GM18868 (cell line): ENCODE data around the gene RDH5.
"Not testable (repeated sequence)": the region's sequence is repeated elsewhere in the genome, so short reads cannot be mapped to it uniquely, and the experiment has no call there.

Experiments
- ATAC-seq: cut with Tn5 transposase; IDR thresholded peaks from one replicate; pipeline ENCODE4 v1.9.1; 2021; ENCODE audit warnings: mild to moderate bottlenecking, moderate library complexity; ENCODE audit not compliant: unreplicated experiment

RDH5 gene

DNA sequence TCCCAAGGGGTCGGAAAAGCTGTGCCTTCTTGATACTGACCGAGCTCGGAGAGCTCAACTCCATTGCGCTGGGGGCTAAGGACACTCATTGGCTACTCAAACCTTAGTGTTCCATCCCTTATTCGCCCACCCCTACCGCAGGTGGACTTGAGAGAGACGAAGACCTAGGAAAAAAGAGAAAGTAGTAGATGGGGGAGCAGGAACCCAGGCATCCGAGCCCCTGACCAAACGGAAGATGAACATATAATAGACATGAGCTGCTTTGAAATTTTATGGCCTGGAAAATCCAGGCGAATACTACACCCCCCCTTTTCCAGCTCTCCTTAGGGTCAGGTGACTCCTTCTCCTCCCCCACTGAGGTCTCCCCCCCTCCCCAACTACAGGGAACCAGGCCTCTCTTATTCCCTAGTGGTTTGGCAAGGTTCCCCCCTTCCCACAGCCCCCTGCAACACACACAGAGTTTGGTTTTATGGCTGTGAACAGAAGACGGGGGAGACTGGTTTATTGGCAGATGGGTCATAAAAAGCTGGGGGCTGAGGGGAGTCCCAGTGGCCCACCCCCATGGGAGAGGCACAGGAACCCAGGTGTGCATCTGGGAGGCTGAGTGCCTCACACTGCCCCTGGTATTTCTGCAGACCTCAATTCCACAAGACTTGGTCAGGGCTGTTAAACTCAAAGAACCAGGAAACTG is 24.3 kb downstream of the RDH5 start:
- ATAC-seq = no peak

DNA sequence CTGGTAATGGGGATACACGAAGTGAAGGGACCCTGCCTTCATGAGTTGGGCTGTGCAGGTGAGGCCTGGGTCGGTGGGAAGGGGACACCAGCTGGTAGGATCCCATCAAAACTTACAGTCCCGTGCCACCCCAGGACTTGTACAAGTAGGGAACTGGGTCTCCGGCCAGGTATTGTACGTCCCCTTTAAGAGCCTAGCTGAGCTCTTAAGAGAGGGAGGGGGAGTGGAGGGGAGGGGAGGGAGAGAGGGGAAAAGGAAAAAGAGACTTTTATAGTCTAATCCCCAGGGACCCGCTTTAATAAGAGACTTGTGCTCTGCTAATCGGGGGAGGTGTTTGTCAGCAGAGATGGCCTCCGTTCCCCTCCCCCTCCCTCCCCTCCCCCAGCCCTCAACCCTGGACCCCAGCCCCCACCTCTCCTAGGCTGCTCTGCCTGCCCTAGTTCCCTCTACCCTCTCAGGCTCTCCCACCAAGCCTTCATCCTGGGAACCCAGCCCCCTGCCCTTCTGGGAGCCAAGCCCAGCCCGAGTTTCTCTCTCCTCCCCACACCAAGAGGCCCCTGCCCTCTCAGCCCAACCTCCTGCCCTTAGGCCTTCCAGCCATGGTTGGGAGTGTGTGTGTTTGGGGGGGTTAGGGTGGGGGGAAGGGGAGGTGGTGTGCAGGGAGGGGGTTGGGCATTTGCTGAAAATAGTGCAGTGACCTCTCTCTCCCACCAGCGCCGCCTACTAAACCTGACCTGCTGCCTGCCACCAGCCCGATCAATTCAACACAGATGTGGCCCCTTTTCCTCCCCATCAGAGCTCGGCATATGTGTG is 25.4 kb downstream of the RDH5 start:
- ATAC-seq = no peak

DNA sequence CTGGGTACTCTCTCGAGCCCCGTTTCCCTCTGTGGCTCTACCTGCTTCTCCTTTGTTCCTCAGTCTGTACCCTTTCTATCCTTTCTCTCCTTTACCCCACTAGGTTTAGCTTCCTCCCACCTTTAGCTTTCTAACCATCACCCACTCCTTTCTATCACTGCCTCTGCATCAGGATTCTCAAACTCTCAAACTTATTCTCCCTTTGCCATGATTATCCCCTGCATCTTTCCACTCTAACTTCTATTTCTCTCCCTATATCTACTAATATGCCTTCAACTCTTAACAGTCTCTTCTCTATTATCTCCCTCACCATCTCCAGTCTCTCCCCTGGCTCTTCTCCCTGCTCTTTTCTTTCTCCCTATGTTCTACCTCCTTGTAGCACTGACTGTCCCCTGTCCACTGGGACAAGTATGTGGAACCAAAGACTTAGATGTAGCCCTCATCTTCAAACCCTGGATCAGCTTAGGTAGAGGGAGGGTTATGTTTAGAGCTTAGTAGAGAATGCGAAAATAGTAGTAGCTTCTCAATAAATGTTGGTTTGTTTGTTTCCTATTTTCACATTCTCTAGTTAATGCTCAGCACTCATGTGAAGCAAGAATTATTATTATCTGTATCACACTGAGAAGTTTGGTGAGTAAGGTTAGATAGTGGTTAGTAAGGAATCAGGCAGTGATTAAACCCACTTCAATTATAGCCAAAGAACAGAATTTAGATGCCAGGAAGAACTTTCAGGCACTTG is 26.1 kb downstream of the RDH5 start:
- ATAC-seq = no peak

DNA sequence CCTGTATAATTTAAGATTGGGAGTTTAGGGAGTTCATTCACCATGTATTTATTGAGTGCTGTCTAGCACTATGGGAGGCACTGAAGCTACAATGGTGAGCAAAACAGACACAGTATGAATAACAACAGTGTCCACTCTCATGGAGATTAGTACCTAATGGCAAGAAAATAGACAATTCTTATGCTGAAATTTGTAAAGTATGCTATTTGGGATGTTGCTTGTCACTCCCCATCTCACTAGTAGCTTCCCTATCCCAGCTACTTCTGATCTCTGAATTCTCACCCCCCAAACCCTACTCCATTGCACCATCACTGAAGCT is 26.7 kb downstream of the RDH5 start:
- ATAC-seq = no peak

DNA sequence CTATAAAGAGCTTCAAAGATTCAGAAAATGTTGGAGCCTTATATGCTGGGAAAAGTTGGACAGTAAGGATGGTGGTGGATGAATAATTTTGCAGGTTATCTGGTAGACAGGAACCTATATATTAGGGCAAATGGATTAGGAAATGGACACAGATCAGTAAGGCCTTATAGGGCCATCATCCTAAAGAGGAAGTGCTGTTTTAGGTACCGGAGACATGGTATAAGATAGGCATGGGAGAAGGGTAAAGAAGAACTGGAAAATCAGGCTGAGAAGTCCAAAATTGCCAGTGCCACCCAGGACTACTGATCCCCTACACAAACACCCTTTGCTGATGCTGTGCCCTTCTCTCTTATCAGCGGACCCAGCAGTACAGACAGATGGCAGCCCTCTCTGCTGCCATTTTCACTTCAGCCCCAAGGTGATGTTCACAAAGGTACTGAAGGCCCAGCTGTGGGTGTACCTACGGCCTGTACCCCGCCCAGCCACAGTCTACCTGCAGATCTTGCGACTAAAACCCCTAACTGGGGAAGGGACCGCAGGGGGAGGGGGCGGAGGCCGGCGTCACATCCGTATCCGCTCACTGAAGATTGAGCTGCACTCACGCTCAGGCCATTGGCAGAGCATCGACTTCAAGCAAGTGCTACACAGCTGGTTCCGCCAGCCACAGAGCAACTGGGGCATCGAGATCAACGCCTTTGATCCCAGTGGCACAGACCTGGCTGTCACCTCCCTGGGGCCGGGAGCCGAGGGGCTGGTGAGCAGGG is 28.2 kb downstream of the RDH5 start:
- no peak for ATAC-seq

DNA sequence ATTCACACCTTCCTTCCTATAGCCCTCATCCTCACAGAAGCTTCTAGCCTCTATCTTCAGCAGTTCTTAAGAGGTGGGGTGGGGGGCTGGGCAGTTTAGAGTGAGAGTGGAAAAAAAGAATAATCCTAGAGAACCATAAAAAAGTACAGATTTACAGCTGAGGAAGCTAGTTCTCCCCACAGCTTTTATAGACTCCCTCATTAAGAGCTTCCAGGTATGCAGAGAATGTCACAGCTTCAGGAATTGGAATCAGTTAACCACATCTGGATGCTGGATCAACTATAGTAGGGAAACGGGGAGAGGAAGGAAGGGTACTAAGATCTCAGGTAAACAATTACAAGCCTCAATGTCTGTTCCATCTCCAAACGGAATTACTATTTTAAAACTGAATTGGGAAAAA is 35.1 kb downstream of the RDH5 start:
- no peak for ATAC-seq

DNA sequence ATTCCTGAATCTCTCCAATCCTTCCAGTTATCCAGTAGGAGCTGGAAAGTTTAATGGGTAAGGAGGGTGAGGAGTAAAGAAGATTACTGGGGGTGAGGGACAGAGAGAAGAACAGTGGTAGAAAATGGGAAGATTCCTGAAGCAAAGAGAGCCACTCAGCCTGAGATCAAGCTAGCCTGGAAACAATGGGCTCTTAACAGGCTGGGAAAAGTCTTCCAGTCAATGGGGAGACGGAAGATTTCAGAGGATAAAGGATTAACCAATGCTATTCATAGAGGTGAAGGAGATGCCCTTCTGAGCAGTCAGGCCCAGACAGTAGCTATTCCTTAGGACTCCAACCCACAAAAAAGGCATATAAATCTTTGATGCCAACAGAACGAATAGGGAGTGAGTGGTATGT is 37.5 kb downstream of the RDH5 start:
- ATAC-seq = no peak

DNA sequence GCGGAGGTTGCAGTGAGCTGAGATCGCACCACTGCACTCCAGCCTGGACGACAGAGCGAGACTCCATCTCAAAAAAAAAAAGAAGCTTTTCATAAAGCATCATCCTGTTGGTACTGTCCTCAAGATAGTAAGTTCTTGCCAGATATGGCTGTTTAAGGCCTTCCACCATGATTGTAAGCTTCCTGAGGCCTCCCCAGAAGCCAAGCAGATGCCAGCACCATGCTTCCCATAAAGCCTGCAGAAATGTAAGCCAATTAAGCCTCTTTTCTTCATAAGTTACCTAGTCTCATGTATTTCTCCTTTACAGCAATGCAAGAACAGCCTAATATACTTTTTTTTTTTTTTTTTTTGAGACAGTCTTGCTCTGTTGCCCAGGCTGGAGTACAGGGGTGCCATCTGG is 38.4 kb downstream of the RDH5 start:
- not testable (repeated sequence) for ATAC-seq

DNA sequence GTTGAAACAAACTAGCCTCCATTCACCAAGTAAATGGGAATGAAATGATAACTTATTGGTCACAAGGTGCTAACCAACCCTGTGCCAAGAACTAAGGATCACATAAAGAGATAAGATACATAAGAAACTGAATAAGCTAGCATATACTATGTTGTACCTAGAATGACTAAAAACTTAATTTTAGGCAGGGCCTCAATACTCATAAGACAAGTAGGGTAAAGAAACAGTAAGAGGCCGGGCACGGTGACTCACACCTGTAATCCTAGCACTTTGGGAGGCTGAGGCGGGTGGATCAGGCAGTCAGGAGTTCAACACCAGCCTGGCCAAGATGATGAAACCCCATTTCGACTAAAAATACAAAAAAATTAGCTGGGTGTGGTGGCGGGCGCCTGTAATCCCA is 40.5 kb downstream of the RDH5 start:
- no peak for ATAC-seq

DNA sequence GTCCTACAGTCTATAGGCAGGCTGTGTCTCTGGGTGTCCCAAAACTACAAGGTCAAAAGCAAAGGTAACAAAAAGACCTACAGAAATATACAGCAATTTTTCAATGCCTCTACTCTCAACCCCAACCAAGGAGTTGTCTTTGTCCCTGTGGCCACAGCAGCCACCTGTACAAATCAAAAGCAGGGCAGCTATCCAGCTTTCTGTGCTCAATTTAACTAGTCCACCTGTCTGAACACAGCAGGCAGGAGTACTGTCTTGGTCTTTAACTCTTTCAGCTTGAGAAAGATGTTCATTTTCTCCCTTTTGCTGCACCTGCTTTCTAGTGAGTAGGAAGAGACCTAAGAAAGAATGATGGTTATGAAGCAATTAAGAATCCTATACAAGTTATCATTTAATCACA is 42.5 kb downstream of the RDH5 start:
- ATAC-seq = no peak

DNA sequence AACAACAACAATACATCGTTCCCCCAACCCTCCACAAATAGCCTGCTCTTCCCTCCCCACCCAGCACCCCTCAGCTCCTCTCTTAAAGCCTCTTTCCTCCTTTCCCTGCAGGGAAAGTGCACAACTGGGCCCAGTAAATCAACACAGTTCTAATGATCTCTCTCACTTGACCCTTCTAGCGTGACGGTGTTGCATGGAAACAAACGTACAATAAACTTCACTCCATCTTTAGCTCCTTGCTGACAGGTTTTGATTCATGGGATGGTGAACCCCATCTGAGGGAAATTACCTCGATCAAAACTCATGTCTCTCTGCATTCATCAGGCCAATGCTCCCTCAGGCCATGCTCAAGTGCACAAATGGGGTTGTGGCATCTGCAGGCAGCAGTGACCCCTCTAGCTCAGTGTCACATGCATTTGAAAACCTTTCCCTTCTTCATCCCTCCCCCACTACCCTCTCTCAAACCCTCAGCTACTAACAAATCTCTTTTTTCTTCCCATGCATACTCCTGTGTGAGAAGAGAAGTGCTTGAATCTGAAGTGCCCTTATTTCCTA is 45.6 kb downstream of the RDH5 start:
- ATAC-seq = no peak

DNA sequence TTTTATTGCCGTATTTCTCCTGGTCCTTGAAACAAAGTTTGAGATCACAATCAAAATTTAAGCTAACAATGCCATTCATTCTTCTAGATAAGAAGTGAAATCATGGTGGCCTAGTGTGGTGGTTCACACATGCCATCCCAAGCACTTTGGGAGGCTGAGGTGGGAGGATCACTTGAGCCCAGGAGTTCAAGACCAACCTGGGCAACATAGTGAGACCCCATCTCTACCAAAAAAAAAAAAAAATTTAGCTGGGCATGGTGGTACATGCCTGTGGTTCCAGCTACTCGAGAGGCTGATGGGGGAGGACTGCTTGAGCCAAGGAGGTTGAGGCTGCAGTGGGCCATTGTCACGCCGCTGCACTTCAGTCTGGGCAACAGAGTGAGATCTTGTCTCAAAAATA is 47.0 kb downstream of the RDH5 start:
- no peak for ATAC-seq

DNA sequence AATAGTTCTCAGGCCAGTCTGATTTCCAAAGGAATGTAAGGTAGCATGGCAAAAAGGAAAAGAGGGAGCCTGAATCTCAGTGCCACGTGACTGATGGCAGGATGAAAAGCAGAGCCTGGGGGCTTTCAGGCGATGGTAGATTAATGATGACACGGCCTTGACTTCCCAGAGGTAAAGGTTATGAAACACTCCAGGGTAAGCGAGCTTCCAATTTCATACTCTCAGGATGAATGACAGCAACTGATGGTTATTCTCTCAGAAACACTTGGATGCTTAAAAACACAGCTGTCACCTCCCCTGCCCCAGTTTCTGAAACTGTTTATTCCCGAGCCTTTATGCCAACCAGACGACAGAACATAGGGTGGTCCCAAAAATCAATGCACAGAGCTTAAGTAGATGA is 51.5 kb downstream of the RDH5 start:
- ATAC-seq = no peak
